Cortex of kidney (tissue), 1 donor: Measurements from ENCODE around the gene TUB.

Source experiments
- DNase-seq: peaks from one replicate; lab custom pipeline; 2025; lab: John Stamatoyannopoulos, UW

TUB gene

GRCh38 chr11:8069771-8070170 lies 11.2 kb upstream of the TUB start:
- DNase-seq: no peak

DNA sequence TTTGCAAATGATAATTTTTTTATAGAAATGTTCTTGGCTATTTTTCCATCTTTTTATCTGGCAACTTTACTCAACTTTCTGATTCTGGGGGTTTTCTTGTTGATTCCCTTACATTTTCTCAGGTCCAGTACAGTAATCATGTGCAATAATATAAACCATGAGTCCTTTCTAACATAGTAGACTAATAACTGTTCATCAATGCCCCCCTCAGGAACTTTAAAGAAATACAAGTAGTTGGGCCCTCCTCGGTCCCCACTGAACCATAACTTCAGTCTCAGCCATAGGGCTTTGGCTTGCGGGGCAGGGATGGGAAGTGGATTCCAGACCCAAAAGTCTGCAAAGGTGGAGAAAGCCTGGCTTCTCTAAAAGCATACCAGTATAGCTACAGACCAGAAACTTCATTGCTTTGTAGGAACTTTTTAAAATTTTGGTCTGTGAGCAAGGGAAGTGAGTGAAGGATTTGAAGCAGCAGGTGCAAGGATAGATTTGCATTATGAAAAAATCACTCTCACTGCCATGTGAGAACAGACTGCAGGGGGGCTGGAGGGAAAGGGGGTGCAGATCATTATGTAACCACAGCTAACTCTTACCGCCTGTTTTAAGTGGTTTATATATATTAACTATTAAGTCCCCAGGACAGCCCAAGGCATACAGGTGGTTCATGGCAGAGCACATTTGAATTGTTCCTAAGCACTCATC lies 10.4 kb upstream of the TUB start:
- no peak for DNase-seq

- DNase-seq: no peak
Measured at GRCh38 chr11:8071616-8072581, 9.1 kb upstream of the TUB start.

GRCh38 chr11:8075119-8075726 lies 5.8 kb upstream of the TUB start:
- no peak for DNase-seq

DNA sequence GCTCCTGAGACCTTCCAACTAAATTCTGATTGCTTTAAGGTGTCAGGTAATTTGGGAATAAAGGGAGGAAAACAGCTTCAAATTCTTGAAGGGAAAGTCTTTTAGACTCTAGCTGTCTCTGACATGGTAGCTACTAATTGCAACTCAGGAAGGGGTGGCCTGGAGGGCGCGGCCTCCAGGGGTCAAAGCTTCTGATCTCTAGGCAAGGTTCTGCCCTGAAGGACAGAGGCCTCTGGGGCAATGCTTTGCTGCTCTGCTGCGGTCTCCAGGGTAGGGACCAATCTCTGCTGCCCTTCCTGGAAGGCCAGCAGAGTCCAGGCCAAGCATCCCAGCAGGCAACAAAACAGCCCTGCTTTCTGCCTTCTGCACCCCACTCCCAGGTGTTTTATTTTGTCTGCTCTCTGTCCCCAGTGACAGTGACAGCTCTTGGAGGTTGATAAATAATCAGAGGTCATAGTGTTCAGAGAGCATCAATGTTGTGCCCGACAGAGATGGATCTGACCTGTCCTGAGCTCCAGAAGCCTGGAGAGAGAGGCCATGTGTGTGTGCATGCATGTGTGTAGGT lies 1.8 kb upstream of the TUB start:
- DNase-seq: no peak

DNA sequence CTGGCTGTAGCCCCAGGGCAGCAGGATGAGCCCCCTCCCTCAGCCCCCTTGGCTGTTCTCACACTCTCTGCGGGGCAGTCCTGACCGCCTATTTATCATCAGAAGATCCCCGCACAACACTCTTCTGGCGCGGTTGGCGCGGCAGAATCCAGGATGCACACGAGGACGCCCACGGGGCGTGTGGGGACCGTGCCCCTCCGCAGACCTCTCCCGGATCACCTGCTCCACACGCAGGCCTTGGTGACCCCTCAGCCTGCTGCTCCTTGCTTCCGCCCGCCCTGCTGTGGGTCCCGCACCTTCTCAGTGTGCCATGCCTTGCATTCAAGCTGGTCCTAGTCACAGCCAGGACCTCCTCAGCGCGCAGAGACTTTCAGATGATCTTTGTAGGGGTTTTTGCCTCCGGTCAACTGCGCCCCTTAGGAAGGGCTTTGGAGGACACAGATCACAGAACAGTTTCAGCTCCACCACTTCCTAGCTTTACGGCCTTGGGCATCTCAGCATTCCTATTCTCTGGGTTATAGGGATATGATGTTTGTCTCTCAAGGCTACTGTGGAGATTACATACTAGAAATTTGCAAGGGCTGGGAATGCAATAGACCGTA lies 841 bp upstream of the TUB start:
- no peak for DNase-seq

DNA sequence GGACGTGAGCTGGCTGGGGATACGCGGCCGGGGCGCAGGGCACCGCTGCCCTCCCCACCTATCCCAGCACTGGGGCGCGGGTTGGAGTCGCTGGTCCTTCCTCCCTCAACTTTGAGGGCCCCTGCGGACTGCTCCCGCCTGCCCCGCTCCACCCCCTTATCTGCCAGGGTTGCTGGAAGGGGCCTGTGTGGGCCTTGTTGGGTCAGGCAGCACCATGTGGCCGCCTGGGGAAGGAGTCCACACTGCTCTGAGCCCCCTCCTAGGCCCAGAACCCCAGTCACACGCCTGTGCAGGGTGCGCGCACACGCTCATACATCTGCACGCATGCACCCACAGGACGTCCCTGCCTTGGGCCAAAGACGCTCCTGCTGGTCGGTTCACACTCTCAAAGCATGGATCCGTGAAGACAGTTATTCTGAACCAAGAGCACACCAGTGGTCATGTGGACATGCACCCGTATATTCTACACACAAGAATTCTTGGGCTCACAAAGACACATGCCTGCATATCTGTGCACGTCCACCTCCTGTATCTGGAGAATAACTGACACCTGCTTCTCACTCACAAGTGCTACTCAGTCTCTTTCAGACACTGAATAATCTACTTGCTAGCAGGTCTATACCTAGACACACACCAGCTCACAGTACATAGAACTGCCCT lies 710 bp downstream of the TUB start:
- DNase-seq: no peak

GRCh38 chr11:8082391-8083087 lies 1.5 kb downstream of the TUB start:
- no peak for DNase-seq

DNA sequence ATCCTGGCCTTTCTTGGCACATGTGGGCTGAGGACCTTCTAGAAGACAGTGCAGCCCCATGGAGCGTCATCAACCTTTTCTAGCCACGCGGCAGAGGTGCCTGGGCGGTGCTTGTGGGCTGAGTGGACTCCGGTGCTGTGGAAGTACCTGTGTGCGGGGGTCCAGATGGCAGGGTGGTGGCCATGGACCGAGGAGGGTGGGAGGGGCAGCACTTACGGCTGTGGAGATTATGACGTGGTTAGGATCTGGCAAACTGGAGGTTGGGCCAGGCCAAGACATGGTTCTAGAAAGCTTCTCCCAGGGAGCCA lies 2.0 kb downstream of the TUB start:
- no peak for DNase-seq

DNA sequence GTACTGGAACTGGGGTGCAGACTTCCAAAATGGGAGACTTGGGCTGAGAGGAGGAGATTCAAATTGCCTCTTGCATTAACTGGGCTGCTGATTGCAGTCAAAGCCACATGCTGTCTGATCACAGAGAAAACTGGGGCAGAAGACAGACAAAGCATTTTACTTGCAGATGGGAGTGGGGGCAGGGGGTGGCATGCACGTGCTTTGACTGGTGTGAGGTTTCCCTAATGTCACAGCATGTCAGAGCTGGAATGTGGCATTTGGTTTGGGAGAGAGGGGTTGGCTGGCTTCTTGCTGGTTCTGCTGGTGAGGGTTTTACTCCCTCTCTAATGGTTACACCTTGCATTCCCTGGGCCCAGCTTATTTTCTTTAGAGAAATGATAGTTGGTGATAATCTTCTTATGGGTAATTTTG lies 2.9 kb downstream of the TUB start:
- no peak for DNase-seq

DNA sequence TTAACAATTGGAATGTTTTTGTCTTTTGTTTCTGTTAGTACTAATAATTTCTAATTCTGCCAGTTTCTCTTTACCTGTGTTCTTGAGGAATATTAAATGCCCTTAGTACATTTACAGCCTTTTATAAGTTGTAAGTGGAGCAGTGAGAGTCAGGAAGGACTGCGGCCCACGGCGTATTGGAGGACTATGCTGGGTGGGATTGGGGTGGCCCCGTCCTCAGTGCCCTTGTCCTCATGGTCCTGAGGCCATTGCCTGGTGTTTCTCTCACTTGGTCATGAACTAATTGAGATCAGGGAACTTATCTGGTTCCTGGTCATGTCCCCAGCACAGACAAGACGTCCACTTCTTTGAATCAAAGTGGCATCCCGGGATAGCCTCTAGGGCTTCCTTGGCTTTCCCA lies 3.3 kb downstream of the TUB start:
- DNase-seq: no peak

DNA sequence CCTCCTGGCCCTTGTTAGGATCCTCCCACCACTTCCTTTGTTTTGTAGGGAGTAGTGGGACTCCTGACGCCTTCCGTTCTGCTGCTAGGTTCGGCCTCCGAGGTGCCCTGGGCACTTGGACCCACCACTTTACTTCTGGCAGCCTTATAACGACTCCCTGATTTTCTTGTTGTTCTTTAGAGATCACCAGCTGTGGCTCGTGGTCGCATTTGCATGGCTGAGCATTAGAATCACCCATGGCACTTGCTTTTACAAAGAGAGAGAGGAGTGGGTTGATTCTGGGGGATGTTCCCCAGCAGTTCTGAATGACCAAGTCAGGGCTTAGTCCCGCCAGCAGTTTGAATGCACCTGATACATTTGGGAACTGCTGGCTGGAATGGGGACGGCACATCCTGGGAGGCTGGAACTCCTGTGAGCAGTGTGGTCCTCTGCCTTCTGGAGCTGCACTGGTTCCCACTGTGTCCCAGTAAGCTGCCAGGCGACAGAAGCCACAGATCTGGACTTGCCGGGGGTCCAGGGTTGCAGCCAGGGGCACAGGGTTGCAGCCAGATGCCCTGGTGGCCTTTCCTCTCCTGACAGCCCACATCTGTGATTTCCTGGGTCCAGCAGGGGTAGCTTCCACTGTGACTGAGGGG lies 4.1 kb downstream of the TUB start:
- no peak for DNase-seq

DNA sequence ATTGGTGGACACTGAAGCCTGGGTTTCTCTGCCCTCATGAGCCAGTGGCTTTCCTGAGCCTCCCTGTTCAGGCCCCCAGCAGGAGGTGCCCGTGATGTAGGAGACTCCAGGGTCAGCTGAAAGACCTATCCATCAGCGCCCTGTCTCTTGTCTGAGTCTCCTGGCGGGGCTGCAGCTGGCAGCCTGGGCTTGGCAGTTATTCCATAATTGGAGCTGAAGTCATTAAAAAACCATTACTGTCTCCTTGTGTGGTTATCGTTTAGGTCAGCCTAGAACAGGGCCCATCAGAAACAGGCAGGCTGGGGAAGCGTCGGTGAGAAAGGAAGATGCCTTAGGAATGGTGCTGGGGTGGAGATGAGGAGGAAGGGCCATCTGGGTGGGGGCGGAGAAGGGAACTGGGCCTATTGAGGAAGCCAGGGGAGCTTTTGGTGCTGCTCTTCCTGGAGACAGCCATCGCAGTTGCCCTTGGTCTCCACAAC lies 5.0 kb downstream of the TUB start:
- no peak for DNase-seq

DNA sequence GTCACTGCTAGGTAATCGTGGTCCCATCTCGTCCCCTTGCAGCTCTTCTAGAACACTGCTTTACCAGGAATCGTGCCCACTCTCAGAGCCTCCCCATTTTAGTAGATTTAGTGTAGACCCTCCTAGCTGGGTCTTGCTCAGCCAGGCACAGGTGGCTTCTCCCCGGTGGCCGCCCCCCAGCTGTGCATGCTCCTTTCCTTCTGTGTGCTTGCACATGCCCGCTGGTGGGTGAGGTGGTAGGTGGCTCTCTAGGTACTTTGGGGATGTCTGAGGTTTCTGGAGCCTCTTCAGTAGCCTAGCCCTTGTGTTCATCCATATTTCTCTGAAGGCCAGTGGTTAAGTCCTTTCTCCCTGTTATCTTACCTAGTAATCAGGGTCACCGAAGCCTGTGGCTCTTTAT lies 5.6 kb downstream of the TUB start:
- DNase-seq: no peak

- DNase-seq: no peak
Measured at GRCh38 chr11:8087185-8087584, 6.2 kb downstream of the TUB start.

- no peak for DNase-seq
Measured at GRCh38 chr11:8087756-8088155, 6.7 kb downstream of the TUB start.

GRCh38 chr11:8089791-8090510 lies 8.9 kb downstream of the TUB start:
- no peak for DNase-seq

GRCh38 chr11:8090756-8091155 lies 9.7 kb downstream of the TUB start:
- DNase-seq: no peak

- DNase-seq: no peak
Measured at GRCh38 chr11:8091721-8092120, 10.7 kb downstream of the TUB start.
